ENCODE measurements around the gene SLC6A5. TPM values are rescaled to one million over a fixed set of nuclear protein-coding genes. Genes with fewer than 3 reads are reported as not detected.

The SLC6A5 gene
- polyA plus RNA-seq, 3 donors from 2014 or later, result not detected

- Mint-ChIP-seq H3K9me3 (no peaks in the 10 kb centered on the region), H3K36me3 (no peaks in the 10 kb centered on the region), H3K4me1 (no peaks in the 10 kb centered on the region), H3K27me3 (ENCODE audit: low read depth in 3 of 3) (peaks cover 0 to 11% (median 2%) of the 10 kb centered on the region in 3 donors), H3K27ac (no peak overlapping the region), H3K4me3 (no peak overlapping the region)
- peak; percentile 12 to 19 (median 15) for DNase-seq
Measured at GRCh38 chr11:20647976-20648565, 48.7 kb downstream of the SLC6A5 start.

- H3K4me3 Mint-ChIP-seq, result no peak overlapping the region
Measured at GRCh38 chr11:20652150-20652806, 52.9 kb downstream of the SLC6A5 start.

GRCh38 chr11:20654038-20654437 is 54.6 kb downstream of the SLC6A5 start:
- Mint-ChIP-seq H3K27me3 (ENCODE audit: low read depth in 3 of 3) (peaks cover 0 to 8% (median 3%) of the 10 kb centered on the region in 3 donors), H3K4me3 (no peak overlapping the region)

More at GRCh38 chr11:20652150-20652806, 52.9 kb downstream of the SLC6A5 start:
- Mint-ChIP-seq H3K36me3 (no peaks in the 10 kb centered on the region), H3K27me3 (ENCODE audit: low read depth in 3 of 3) (peaks cover 0 to 11% (median 0%) of the 10 kb centered on the region in 3 donors), H3K9me3 (peaks cover 0 to 2% (median 0%) of the 10 kb centered on the region in 6 donors), H3K27ac (no peak overlapping the region), H3K4me1 (no peaks in the 10 kb centered on the region)
- DNase-seq, result no peak

GRCh38 chr11:20656901-20657300 is 57.5 kb downstream of the SLC6A5 start:
- Mint-ChIP-seq H3K27me3 (ENCODE audit: low read depth in 3 of 3) (peaks cover 0 to 8% (median 3%) of the 10 kb centered on the region in 3 donors), H3K27ac (no peak overlapping the region), H3K9me3 (peaks cover 0 to 6% (median 0%) of the 10 kb centered on the region in 6 donors), H3K4me3 (no peak overlapping the region), H3K4me1 (no peaks in the 10 kb centered on the region), H3K36me3 (no peaks in the 10 kb centered on the region)
- no peak for DNase-seq

More at GRCh38 chr11:20654038-20654437, 54.6 kb downstream of the SLC6A5 start:
- no peak for DNase-seq
- Mint-ChIP-seq H3K36me3 (no peaks in the 10 kb centered on the region), H3K9me3 (peaks cover 0 to 6% (median 0%) of the 10 kb centered on the region in 6 donors), H3K27ac (no peak overlapping the region), H3K4me1 (no peaks in the 10 kb centered on the region)

GRCh38 chr11:20658135-20658534 is 58.7 kb downstream of the SLC6A5 start:
- Mint-ChIP-seq H3K4me3 (no peak overlapping the region), H3K36me3 (no peaks in the 10 kb centered on the region), H3K27me3 (ENCODE audit: low read depth in 3 of 3) (peaks cover 0 to 6% (median 3%) of the 10 kb centered on the region in 3 donors), H3K27ac (no peak overlapping the region), H3K4me1 (no peaks in the 10 kb centered on the region), H3K9me3 (peaks cover 0 to 10% (median 1%) of the 10 kb centered on the region in 6 donors)
- DNase-seq, result no peak

- DNase-seq, result no peak
- Mint-ChIP-seq H3K36me3 (no peaks in the 10 kb centered on the region), H3K4me3 (no peak overlapping the region), H3K27me3 (ENCODE audit: low read depth in 3 of 3) (peaks cover 0 to 6% (median 5%) of the 10 kb centered on the region in 3 donors), H3K9me3 (peaks cover 0 to 13% (median 1%) of the 10 kb centered on the region in 6 donors), H3K4me1 (no peaks in the 10 kb centered on the region), H3K27ac (no peak overlapping the region)
Measured at GRCh38 chr11:20661445-20661844, 62.0 kb downstream of the SLC6A5 start.

- no peak for DNase-seq
- Mint-ChIP-seq H3K9me3 (peaks cover 0 to 16% (median 1%) of the 10 kb centered on the region in 6 donors), H3K36me3 (no peaks in the 10 kb centered on the region), H3K27me3 (ENCODE audit: low read depth in 3 of 3) (peaks cover 3 to 6% (median 5%) of the 10 kb centered on the region in 3 donors), H3K27ac (no peak overlapping the region), H3K4me1 (no peaks in the 10 kb centered on the region), H3K4me3 (no peak overlapping the region)
Measured at GRCh38 chr11:20661850-20662249, 62.4 kb downstream of the SLC6A5 start.

- H3K36me3 Mint-ChIP-seq, result no peaks in the 10 kb centered on the region
- peaks cover 16 to 32% (median 19%) of the 10 kb centered on the region in 3 donors for H3K27me3 Mint-ChIP-seq (ENCODE audit: low read depth in 3 of 3)
- H3K4me1 Mint-ChIP-seq, result peaks cover 0 to 8% of the 10 kb centered on the region in 2 donors
- DNase-seq, result no peak
- peaks cover 0 to 8% (median 4%) of the 10 kb centered on the region in 6 donors for H3K9me3 Mint-ChIP-seq
- peak overlapping the region in 1 of 5 donors; percentile 12 for H3K4me3 Mint-ChIP-seq
- no peak overlapping the region for H3K27ac Mint-ChIP-seq
Measured at GRCh38 chr11:20668131-20668809, 68.9 kb downstream of the SLC6A5 start.

- Mint-ChIP-seq H3K4me3 (peak within 1 kb of the TSS in 1 of 5 donors; percentile 12), H3K4me1 (peaks cover 0 to 8% of the 10 kb centered on the region in 2 donors), H3K27me3 (ENCODE audit: low read depth in 3 of 3) (peaks cover 18 to 29% (median 19%) of the 10 kb centered on the region in 3 donors), H3K27ac (no peak within 1 kb of the TSS), H3K36me3 (no peaks in the 10 kb centered on the region), H3K9me3 (peaks cover 0 to 7% (median 4%) of the 10 kb centered on the region in 6 donors)
- DNase-seq, result no peak
Measured at GRCh38 chr11:20668844-20669819, 69.7 kb downstream of the SLC6A5 start, which contains the start of gene NELL1. TSS of gene NELL1 (plus strand) at chr11:20669586.

GRCh38 chr11:20669820-20670684 is 70.6 kb downstream of the SLC6A5 start:
- H3K4me1 Mint-ChIP-seq, result peaks cover 0 to 8% of the 10 kb centered on the region in 2 donors
- DNase-seq, result no peak
- H3K27me3 Mint-ChIP-seq (ENCODE audit: low read depth in 3 of 3), result peaks cover 20 to 28% (median 24%) of the 10 kb centered on the region in 3 donors
- no peak overlapping the region for H3K27ac Mint-ChIP-seq
- no peak overlapping the region for H3K4me3 Mint-ChIP-seq
- peaks cover 0 to 7% (median 4%) of the 10 kb centered on the region in 6 donors for H3K9me3 Mint-ChIP-seq
- H3K36me3 Mint-ChIP-seq, result no peaks in the 10 kb centered on the region

- Mint-ChIP-seq H3K27ac (no peak overlapping the region), H3K4me1 (peaks cover 0 to 8% of the 10 kb centered on the region in 2 donors), H3K9me3 (peaks cover 0 to 7% (median 3%) of the 10 kb centered on the region in 6 donors), H3K27me3 (ENCODE audit: low read depth in 3 of 3) (peaks cover 19 to 30% (median 24%) of the 10 kb centered on the region in 3 donors), H3K36me3 (no peaks in the 10 kb centered on the region), H3K4me3 (no peak overlapping the region)
- DNase-seq, result no peak
Measured at GRCh38 chr11:20670932-20671403, 71.6 kb downstream of the SLC6A5 start.

- H3K4me1 Mint-ChIP-seq, result peaks cover 0 to 8% of the 10 kb centered on the region in 2 donors
Measured at GRCh38 chr11:20671856-20672546, 72.6 kb downstream of the SLC6A5 start.

More at GRCh38 chr11:20671856-20672546, 72.6 kb downstream of the SLC6A5 start:
- Mint-ChIP-seq H3K27me3 (ENCODE audit: low read depth in 3 of 3) (peaks cover 18 to 30% (median 22%) of the 10 kb centered on the region in 3 donors), H3K27ac (no peak overlapping the region), H3K36me3 (no peaks in the 10 kb centered on the region), H3K4me3 (no peak overlapping the region), H3K9me3 (peaks cover 0 to 7% (median 2%) of the 10 kb centered on the region in 6 donors)
- no peak for DNase-seq

All from immature natural killer cell (primary cell).